ENCODE results near the gene SLF2. TPM values are rescaled to one million over a fixed set of nuclear protein-coding genes. Genes with fewer than 3 reads are reported as not detected.
A peak's percentile ranks its signal among the peaks of the same experiment; 100 is the strongest.

Gene SLF2
- total RNA-seq, 1 donor from 2014 or later: 16.4 TPM

- H3K27me3 ChIP-seq (ENCODE audit: low read depth): no peaks in the 10 kb centered on the region
- no peak overlapping the region for H3K27ac ChIP-seq (replicated peaks)
- H3K4me3 ChIP-seq: no peak overlapping the region
- no peak for TF ChIP-seq CTCF (IDR thresholded peaks at IDR 0.05; ENCODE audit: borderline replicate concordance)
- intact Hi-C loops (cut with micrococcal nuclease): no loop called here
- H3K4me1 ChIP-seq: peaks cover 40% of the 10 kb centered on the region
- DNase-seq: no peak
- peaks cover 51% of the 10 kb centered on the region for H3K36me3 ChIP-seq
- H3K9me3 ChIP-seq (replicated peaks): no peaks in the 10 kb centered on the region
Observed at GRCh38 chr10:100989088-100989487, 76.3 kb downstream of the SLF2 start.

- Histone ChIP-seq H3K9me3 (replicated peaks) (no peaks in the 10 kb centered on the region), H3K4me3 (no peak overlapping the region), H3K27ac (replicated peaks) (no peak overlapping the region), H3K36me3 (peaks cover 44% of the 10 kb centered on the region), H3K27me3 (ENCODE audit: low read depth) (no peaks in the 10 kb centered on the region), H3K4me1 (peaks cover 34% of the 10 kb centered on the region)
- intact Hi-C loops (cut with micrococcal nuclease): no loop called here
- TF ChIP-seq CTCF (IDR thresholded peaks at IDR 0.05; ENCODE audit: borderline replicate concordance): peak; percentile 79
- no peak for DNase-seq
Observed at GRCh38 chr10:100993986-100994708, 81.4 kb downstream of the SLF2 start.

GRCh38 chr10:100995181-100995580 is 82.4 kb downstream of the SLF2 start:
- H3K27me3 ChIP-seq (ENCODE audit: low read depth): no peaks in the 10 kb centered on the region
- no peak for DNase-seq
- intact Hi-C loops (cut with micrococcal nuclease): no loop called here
- H3K36me3 ChIP-seq: peaks cover 35% of the 10 kb centered on the region
- no peaks in the 10 kb centered on the region for H3K9me3 ChIP-seq (replicated peaks)
- H3K4me3 ChIP-seq: no peak overlapping the region
- H3K27ac ChIP-seq (replicated peaks): no peak overlapping the region
- H3K4me1 ChIP-seq: peaks cover 37% of the 10 kb centered on the region
- TF ChIP-seq CTCF (IDR thresholded peaks at IDR 0.05; ENCODE audit: borderline replicate concordance): no peak

GRCh38 chr10:100996678-100997359 is 84.1 kb downstream of the SLF2 start:
- no peaks in the 10 kb centered on the region for H3K9me3 ChIP-seq (replicated peaks)
- H3K36me3 ChIP-seq: peaks cover 18% of the 10 kb centered on the region
- H3K4me3 ChIP-seq: peak overlapping the region; percentile 96
- DNase-seq: no peak
- H3K4me1 ChIP-seq: peaks cover 54% of the 10 kb centered on the region
- peak overlapping the region; percentile 100 for H3K27ac ChIP-seq (replicated peaks)
- H3K27me3 ChIP-seq (ENCODE audit: low read depth): no peaks in the 10 kb centered on the region
- no peak for TF ChIP-seq CTCF (IDR thresholded peaks at IDR 0.05; ENCODE audit: borderline replicate concordance)
- intact Hi-C loops (cut with micrococcal nuclease): no loop called here

- intact Hi-C loops (cut with micrococcal nuclease): no loop called here
- Histone ChIP-seq H3K4me1 (peaks cover 61% of the 10 kb centered on the region), H3K27me3 (ENCODE audit: low read depth) (no peaks in the 10 kb centered on the region)
Observed at GRCh38 chr10:100997360-100998182, 84.8 kb downstream of the SLF2 start.

More at GRCh38 chr10:100997360-100998182, 84.8 kb downstream of the SLF2 start:
- Histone ChIP-seq H3K36me3 (peaks cover 17% of the 10 kb centered on the region), H3K9me3 (replicated peaks) (no peaks in the 10 kb centered on the region), H3K27ac (replicated peaks) (peak overlapping the region; percentile 100), H3K4me3 (peak overlapping the region; percentile 96)
- TF ChIP-seq CTCF (IDR thresholded peaks at IDR 0.05; ENCODE audit: borderline replicate concordance): peak; percentile 89
- DNase-seq: peak; percentile 76

Measured in left ventricle myocardium inferior (tissue), 1 donor.